Subcutaneous adipose tissue (tissue), 4 donors: ENCODE results near the gene DPEP1. TPM values are rescaled to one million over a fixed set of nuclear protein-coding genes. Genes with fewer than 3 reads are reported as not detected.

Experiments
- CTCF ChIP-seq: fragments of 450-650 bp; IDR thresholded peaks from one replicate; pipeline ENCODE4 v1.5.1; 2016; ENCODE audit warnings: low read depth, mild to moderate bottlenecking, control low read depth, antibody characterized with exemption, moderate library complexity
- total RNA-seq, 4 donors: library from RNA; depleted of rRNA; stranded (reverse); fragments of >200 nt; gene quantifications; one replicate each; pipeline ENCODE4 v1.1.0, GENCODE V29; 2016

DPEP1 gene
- total RNA-seq, 4 donors from 2014 or later, result 2.3 TPM; not detected in 3

GRCh38 chr16:89588413-89589109 lies 24.9 kb upstream of the DPEP1 start:
- no peak for TF ChIP-seq CTCF

DNA sequence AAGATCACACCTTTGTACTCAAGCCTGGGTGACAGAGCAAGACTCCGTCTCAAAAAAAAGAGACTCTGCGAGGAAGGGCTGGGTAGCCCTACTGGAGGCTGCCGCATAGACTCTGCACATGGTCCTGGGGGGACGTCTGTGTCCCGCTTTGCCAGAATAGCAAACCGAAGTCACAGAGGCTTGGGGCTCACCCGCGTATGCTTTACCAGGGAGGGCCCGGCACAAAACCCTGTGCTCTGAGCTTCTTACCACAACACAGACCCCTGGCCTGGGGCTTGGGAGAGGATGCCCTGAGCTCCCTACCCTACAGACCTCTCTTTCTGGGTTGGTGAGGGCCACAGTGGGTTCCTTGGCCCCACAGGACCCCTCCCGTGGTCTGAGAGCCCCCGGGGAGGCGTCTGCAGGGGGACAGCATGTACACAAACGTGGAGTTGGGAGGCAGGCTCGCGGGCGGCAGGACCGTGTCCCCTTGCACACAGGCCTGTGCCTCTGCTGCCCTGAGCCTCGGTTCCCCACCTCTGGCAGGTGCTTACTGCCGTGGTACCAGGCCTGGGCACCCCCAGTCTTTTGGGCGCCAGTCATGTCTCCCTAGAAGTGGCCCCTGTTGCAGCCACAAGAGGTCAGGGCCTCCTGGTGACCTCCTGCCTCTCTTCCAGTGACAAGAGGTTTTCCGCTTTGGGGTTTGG lies 24.1 kb upstream of the DPEP1 start:
- no peak for TF ChIP-seq CTCF

GRCh38 chr16:89593841-89594240 lies 19.6 kb upstream of the DPEP1 start:
- no peak for TF ChIP-seq CTCF

GRCh38 chr16:89595330-89596060 lies 17.9 kb upstream of the DPEP1 start:
- TF ChIP-seq CTCF, result no peak

DNA sequence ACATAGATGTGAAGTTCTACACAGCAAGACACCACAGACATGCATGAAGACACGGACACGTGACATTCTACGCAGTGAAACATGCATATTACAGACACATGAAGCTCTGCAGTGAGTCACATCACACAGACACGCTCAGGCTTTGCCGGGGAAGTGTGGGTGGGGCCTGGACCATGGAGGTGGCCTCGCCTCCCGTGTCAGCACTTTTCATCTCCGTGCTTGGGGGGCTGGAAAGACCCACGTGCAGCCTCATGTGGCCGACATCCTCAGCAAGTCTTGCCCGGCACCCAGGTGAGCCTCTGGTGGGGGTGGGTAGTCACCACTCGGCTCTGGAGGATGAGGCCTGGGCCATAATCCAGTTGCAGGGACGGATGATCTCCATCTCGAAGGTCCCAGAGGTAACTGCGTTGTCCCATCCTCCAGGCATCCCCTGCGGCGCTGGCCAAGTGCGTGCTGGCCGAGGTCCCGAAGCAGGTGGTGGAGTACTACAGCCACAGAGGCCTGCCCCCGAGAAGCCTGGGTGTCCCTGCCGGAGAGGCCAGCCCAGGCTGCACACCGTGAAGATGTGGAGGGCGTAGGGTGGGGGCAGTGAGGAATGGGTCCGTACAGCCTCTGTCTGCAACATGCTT lies 17.3 kb upstream of the DPEP1 start:
- TF ChIP-seq CTCF, result no peak

GRCh38 chr16:89596957-89597649 lies 16.3 kb upstream of the DPEP1 start:
- TF ChIP-seq CTCF, result no peak
